Activated CD8-positive, alpha-beta memory T cell treated with anti-CD3 and anti-CD28 coated beads for 48 hours (primary cell): Measurements from ENCODE around the gene NDUFAF8.
"Not testable (repeated sequence)": the region's sequence is repeated elsewhere in the genome, so short reads cannot be mapped to it uniquely, and the experiment has no call there.

Source experiments
- DNase-seq, 3 experiments: peaks; one replicate each; pipeline ENCODE4 v3.0.0-alpha.2; 2020; ENCODE audit warnings: low read depth in 2 of 3, low spot score in 2 of 3

NDUFAF8 gene

GRCh38 chr17:81222906-81223761, 16.0 kb upstream of the NDUFAF8 start, which contains the start of gene CEP131:
Gene CEP131, minus strand, starts transcription at chr17:81222965. Its CDS starts 2,909 bp downstream, at chr17:81220056.
- DNase-seq, result peak; percentile 98 to 100 (median 100)

GRCh38 chr17:81223762-81224130, 15.4 kb upstream of the NDUFAF8 start:
- DNase-seq, result no peak

DNA sequence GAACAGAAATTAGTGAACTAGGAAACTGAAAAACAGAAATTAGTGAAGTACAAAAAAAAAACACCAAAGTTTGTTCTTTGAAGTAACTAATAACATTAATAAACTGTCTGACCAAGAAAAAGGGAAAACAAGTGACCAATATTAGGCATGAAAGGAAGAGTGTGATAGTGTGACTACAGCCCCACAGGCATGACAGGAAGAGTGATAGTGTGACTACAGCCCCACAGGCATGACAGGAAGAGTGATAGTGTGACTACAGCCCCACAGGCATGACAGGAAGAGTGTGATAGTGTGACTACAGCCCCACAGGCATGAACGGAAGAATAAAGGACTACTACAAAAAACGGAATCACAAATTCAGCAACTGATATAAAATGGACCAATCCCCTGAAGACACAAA, 11.5 kb upstream of the NDUFAF8 start:
- not testable (repeated sequence) for DNase-seq

GRCh38 chr17:81228420-81228819, 10.7 kb upstream of the NDUFAF8 start:
- DNase-seq, result no peak

GRCh38 chr17:81228834-81229665, 10.1 kb upstream of the NDUFAF8 start:
- DNase-seq, result no peak

DNA sequence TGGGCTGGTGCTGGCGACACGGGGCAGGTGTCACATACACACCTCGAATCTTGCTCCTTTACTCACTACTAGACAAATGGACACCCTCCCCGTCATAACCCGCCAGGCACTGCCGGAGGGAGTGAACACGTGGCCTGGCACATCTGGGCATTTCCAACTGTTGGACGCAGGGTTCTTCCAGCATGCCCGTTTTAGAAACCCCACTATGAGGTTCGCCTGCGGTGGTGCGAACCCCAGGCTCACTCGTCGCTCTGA, 9.5 kb upstream of the NDUFAF8 start:
- no peak for DNase-seq

DNA sequence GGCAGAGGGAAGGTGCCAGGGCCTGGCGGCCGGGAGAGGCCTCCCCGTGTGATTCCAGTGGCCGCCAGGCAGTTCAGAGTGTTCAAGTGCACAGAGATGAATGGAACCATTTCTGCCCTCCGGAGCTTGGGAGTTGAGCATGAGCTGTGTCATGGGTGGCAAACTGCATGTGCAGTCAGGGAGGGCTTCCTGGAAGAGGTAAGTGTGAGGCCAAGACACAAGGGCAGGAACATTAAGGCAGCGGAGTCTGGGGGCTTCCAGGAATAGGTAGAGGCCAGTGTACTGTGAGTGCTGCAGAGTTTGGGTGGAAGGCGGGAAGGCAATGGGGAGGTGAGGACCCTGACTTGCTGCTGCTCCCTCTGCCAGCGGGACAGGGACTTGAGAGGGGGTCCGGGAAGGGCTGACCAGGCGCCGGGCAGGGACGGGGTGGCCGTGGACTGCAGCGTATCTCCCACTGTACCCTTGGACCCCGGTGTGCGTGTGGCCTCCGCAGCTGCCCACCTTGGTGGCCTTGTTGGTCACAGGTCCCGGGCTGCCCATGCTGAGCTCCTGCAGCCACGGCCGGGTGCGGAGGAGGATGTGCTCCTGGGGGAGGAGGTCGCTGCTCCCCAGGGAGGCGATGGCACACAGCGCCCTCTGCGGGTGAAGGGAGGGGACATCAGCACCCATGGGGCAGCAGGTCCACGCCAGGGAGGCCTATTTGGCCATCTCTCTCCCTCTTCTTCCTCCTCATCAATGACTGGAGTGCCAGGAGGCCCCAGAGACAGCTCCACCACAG, 8.9 kb upstream of the NDUFAF8 start:
- DNase-seq, result no peak

DNA sequence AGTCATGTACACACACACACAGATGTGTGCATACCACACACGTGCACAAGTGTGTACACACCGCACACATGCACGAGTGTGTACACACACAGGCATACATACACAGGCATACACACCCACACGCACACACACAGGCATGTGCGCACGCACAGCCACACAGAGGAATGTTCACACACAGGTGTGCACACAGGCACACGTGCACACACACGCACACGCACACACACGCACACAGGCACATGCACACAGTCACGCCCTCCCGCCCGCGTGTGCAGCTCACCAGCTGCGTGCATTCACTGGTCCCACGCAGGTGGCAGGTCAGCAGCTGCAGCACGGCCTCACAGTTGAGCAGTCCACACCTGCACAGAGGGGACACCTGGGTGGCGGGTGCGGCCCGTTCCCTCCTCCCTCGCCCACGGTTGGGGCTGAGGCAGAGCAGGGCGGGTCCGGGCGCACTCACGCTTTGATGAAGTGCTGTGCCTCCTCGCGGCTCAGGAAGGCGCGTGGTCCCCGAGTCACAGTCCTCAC, 7.9 kb upstream of the NDUFAF8 start:
- no peak for DNase-seq

DNA sequence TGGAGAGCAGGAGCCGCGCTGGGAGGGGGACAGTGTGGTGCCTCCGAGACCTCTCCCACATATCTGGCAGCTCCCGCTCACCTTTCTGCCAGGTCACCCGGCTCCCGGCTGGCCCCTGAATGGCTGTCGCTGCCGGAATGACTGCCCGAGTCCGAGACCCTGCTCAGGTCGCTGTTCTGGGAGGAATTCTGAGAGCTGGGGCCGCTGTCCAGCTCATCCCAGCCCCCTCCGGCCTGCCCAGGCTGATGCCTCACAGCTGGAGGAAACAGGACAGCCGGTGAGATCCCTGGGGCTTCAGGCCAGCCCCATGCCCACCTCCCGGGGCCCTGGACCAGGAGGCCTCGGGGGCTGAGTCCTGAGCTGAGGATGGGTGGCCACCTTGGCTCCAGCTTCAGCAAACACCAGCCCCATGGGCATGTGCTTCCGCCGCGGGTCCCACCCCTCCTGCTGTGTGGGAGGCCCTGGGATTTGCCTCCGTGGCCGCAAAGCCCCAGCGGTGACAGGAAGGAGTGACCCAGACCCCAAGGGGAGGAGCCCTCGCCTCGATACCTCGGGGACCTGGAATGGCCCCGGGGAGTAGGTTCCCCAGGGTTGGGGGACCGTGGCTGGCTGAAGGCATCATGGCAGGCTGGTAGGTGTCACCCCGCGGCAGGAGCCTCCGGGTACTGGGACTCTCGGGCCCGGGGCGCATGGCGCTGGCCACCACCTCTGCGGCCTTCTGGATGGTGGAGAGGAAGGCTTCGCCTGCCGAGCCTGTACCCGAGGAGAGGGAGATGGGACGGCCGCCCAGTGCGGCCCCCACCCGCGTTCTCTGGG, 7.1 kb upstream of the NDUFAF8 start:
- DNase-seq, result no peak

DNA sequence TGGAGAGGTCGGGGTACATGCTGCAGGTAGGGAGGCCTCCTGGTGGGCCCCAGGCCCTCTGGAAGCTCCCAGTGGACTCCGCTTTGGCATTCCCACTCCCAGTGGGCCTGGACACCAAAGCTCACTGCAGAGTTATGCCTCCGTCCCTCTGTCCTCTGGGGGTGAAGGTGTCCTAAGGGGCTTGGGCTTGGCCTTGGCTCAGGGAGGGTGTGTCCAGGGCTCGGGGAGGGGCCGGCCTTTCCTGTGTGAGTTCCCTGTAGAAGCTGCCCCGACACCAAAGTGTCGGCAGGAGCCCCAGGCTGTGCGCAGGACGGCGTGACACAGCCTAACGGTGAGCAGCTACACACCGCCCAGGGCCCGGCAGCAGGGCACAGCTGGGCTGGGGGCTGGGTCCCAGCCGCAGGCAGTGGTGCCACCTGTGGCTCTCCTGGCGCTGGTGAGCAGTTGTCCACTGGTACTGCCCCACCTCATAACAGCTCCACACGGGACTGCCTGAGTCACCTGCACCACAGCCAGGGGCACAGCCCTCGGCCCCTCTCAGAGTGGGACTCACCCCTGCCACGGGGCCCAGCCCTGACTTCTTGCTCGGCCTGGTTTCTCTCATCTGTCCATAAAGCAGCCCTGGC, 6.4 kb upstream of the NDUFAF8 start:
- DNase-seq, result no peak

GRCh38 chr17:81233316-81233715, 5.8 kb upstream of the NDUFAF8 start:
- no peak for DNase-seq

- no peak for DNase-seq
These were observed 5.2 kb upstream of the NDUFAF8 start for GRCh38 chr17:81233811-81234505.

GRCh38 chr17:81234506-81234855, 4.6 kb upstream of the NDUFAF8 start:
- no peak for DNase-seq

DNA sequence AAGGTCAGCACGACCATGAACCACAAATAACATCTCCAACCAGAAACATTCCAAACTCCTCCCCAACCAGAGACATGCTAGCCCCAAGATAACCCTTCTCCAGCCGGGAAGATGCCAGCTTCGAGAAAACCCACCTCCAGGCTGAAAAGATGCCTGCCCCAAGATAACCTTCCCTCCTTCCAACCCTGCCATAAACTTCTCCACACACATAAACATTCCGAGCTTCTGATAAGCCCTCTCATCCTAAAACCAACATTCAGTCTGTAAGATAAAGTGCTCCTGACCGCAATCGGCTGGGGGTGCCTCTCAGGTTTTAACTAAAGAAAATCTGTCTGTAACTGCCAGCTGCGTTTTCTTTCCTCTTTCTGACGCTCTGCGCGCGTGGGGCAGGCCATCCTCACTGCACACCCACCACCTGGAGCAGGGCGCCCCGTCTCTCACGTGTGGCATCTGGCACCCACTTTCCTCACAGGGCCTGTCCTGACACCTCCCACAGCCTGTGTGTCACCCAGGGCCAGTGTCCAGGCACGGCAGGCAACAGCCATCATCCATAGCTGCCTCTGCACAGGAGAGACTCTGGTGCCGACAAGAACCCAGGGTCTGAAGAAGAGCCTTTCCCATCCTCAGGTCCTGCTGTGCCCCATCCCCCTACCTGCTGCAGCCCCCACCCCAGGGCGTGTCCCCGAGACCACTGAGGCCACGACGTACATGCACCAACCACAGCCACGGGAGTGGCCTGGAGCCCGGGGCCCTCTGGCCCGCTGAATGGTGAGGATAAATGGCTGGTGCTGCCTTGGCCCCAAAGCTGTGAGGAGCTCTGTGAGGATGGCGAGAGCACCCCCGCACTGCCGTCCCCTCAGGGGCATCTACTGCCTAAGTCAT, 3.9 kb upstream of the NDUFAF8 start:
- DNase-seq, result no peak

GRCh38 chr17:81235822-81236740, 3.0 kb upstream of the NDUFAF8 start:
- DNase-seq, result no peak

GRCh38 chr17:81236784-81237183, 2.3 kb upstream of the NDUFAF8 start:
- DNase-seq, result no peak

DNA sequence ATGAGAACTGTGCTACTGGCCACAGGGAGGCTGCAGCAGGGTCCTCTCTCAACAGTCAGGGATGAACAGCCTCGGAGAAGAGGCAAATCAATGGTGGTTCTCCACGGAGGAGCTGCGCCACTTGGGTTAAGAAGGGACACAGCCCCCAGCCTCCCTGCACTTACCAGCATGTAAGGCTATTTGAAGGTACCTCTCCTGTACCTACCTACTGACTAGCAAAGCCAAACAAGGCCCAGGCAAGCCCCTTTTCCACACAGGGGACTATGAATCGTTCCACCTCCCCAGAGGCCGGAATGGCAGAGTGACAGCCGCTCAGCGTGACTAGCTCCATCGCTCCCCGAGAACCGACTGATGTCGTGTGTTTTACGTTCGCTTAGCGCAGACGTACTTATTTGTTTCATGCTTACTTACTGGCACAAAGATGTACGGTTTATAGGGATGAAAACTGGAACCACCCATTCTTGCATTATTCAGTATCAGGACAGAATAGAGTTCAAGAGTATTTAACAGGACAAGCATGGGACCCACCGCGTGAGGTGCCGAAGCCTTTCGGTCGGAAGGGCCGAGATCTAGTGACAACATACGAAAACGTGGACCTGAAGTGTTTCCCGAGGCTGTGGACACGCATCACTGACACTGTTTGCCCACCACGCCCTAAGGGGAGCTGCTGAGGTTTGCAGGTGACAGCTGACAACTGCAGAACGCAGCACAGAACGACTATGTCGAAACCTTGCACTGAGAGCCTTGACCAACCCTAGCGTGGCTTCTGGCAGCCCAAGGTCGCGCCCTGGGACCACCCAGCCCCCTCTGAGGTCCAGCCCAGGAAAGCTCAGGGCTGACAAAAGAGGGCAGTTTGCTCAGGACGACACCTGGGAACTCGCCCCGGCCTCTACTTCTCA, 1.3 kb upstream of the NDUFAF8 start:
- no peak for DNase-seq
